Keratinocyte (primary cell): ENCODE measurements around the gene CPHXL2. TPM values are rescaled to one million over a fixed set of nuclear protein-coding genes. Genes with fewer than 3 reads are reported as not detected.

ENCODE experiments used
- DNase-seq: peaks from one replicate; pipeline ENCODE4 v3.0.0-alpha.2; 2011; ENCODE audit warnings: low read depth, missing footprints, low spot score
- FAIRE-seq: peaks from 2 replicates; lab custom pipeline; 2011; peaks lifted over from hg19 to GRCh38; lab: Jason Lieb, UNC
- H2AFZ ChIP-seq: 2 replicates; pipeline ENCODE4 v1.6.0; 2012; ENCODE audit warnings: low read length, control low read depth, inconsistent platforms; ENCODE audit not compliant: control insufficient read depth
- H3K27ac ChIP-seq: 2 replicates; pipeline ENCODE4 v1.5.1; 2011; ENCODE audit warnings: low read length; ENCODE audit not compliant: control insufficient read depth, insufficient read depth
- H3K27me3 ChIP-seq: 3 replicates; pipeline ENCODE4 v1.6.0; 2011; ENCODE audit warnings: low read length; ENCODE audit not compliant: control insufficient read depth, insufficient read depth; ENCODE audit errors: extremely low read depth
- H3K36me3 ChIP-seq, 2 experiments: 2 replicates in 1 of 2; 3 replicates in 1 of 2; pipeline ENCODE4 v1.5.1; 2011; ENCODE audit warnings: low read length in 2 of 2, mild to moderate bottlenecking in 1 of 2; ENCODE audit not compliant: control insufficient read depth in 2 of 2, insufficient read depth in 2 of 2; ENCODE audit errors: extremely low read depth in 1 of 2
- H3K4me1 ChIP-seq: 3 replicates; pipeline ENCODE4 v1.5.1; 2011; ENCODE audit warnings: low read length; ENCODE audit not compliant: control insufficient read depth, insufficient read depth; ENCODE audit errors: extremely low read depth
- H3K4me2 ChIP-seq: 3 replicates; pipeline ENCODE4 v1.6.0; 2011; ENCODE audit warnings: low read depth, low read length; ENCODE audit not compliant: control insufficient read depth, insufficient read depth; ENCODE audit errors: extremely low read depth
- H3K4me3 ChIP-seq, 3 experiments: fragments of 200-600 bp in 1 of 3; sonication (generic) in 1 of 3; 2 replicates in 2 of 3; 3 replicates in 1 of 3; pipeline ENCODE4 v1.5.1; 2011 to 2016; ENCODE audit warnings: low read length in 3 of 3, mild to moderate bottlenecking in 3 of 3, control low read depth in 2 of 3, inconsistent platforms in 1 of 3, low read depth in 1 of 3, mixed read lengths in 1 of 3, mixed run types in 1 of 3, moderate library complexity in 1 of 3; ENCODE audit not compliant: control insufficient read depth in 2 of 3, insufficient read depth in 2 of 3; ENCODE audit errors: extremely low read depth in 1 of 3
- H3K79me2 ChIP-seq: 2 replicates; pipeline ENCODE4 v1.6.0; 2012; ENCODE audit warnings: low read length; ENCODE audit not compliant: control insufficient read depth, insufficient read depth
- H3K9ac ChIP-seq: 3 replicates; pipeline ENCODE4 v1.6.0; 2011; ENCODE audit warnings: low read length; ENCODE audit not compliant: control insufficient read depth, insufficient read depth; ENCODE audit errors: extremely low read depth
- H3K9me1 ChIP-seq: 3 replicates; pipeline ENCODE4 v1.6.0; 2011; ENCODE audit warnings: low read length; ENCODE audit not compliant: control insufficient read depth, insufficient read depth; ENCODE audit errors: extremely low read depth
- H3K9me3 ChIP-seq: 2 replicates; pipeline ENCODE4 v1.5.1; 2012; ENCODE audit warnings: low read depth, low read length; ENCODE audit not compliant: control insufficient read depth
- H4K20me1 ChIP-seq: 3 replicates; pipeline ENCODE4 v1.6.0; 2011; ENCODE audit warnings: low read length; ENCODE audit not compliant: control insufficient read depth, insufficient read depth; ENCODE audit errors: extremely low read depth
- EZH2 ChIP-seq: IDR thresholded peaks from one replicate; pipeline ENCODE4 v1.6.1; 2012; ENCODE audit warnings: inconsistent platforms, mild to moderate bottlenecking, low read length, moderate library complexity
- dilution Hi-C: fragments of 300-500 bp; cut with MboI; formaldehyde crosslinking; loops from one replicate; pipeline ENCODE4 v1.7.0; 2020; ENCODE audit warnings: low sequenced_read_pairs; ENCODE audit not compliant: extremely low pct_ligation_motif_present
- polyA plus RNA-seq, 5 experiments: library from polyadenylated mRNA; depleted of rRNA in 3 of 5; stranded (reverse) in 3 of 5; stranded (forward) in 1 of 5; unstranded in 1 of 5; fragments of >200 nt; gene quantifications; 1 replicate in 1 of 5; 2 replicates in 3 of 5; 3 replicates in 1 of 5; pipeline versions ENCODE4 v1.2.1 to v1.2.3, GENCODE V29; 2011 to 2012; ENCODE audit warnings: missing spikeins in 2 of 5, low read depth in 1 of 5, low replicate concordance in 1 of 5
- TF ChIP-seq, protein P1 (sequence below), 3 experiments: IDR thresholded peaks in 1 of 3; conservative IDR thresholded peaks in 1 of 3; optimal IDR thresholded peaks in 1 of 3; 2 replicates in 2 of 3; 3 replicates in 1 of 3; pipeline versions ENCODE3 to v1.5.1; 2011; ENCODE audit warnings: low read length in 3 of 3, mild to moderate bottlenecking in 3 of 3, moderate library complexity in 2 of 3, control low read depth in 1 of 3, inconsistent platforms in 1 of 3; ENCODE audit not compliant: insufficient read depth in 2 of 3; ENCODE audit errors: extremely low read depth in 1 of 3

CPHXL2 gene
- polyA plus RNA-seq, 1 donor (not counting 4 experiments of a cell fraction or from before 2014, with no cell fraction given): not detected

DNA sequence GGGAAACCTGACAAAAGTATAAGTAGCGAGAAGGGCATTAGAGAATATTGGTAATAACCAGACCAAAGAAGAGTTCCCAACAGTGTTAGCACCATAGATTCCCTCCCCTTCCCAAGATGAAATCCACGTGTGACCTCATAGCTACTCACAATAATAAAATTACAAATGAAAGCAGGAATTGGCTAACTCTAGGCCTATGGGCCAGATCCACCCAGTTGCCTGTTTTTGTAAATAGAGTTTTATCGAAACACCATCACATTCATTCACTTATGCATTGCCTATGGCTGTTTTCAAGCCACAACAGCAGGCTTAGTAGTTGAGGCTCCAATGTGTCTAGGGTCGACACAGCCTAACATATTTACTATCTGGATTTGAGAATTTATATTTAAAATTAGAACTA is 41.6 kb upstream of the CPHXL2 start:
- dilution Hi-C loops: no loop called here
- no peaks in the 10 kb centered on the region for H3K9me1 ChIP-seq

DNA sequence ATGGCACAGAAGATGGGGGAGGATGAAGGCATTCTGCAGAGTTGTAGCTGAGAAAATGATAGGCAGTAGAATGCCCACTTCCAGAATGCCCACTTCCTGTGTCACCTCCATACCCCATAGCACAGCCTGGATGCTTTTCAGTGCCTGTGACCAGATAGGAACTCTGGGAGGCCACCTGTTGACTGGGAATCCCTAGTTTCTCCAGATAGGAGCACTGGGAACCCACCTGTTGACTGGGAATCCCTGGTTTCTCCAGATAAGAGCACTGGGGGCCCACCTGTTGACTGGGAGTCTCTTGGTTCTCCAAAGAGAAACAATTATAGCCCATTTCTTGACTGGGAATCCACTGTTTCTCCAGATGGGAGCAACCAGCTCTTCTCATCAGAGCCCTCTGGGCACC is 37.9 kb upstream of the CPHXL2 start:
- H3K4me2 ChIP-seq: no peak overlapping the region
- dilution Hi-C loops: no loop called here
- no peaks in the 10 kb centered on the region for H3K4me1 ChIP-seq
- FAIRE-seq (no peak), DNase-seq (no peak)
- H3K79me2 ChIP-seq: no peaks in the 10 kb centered on the region
- no peaks in the 10 kb centered on the region for H3K27me3 ChIP-seq
- no peak overlapping the region for H3K4me3 ChIP-seq
- TF ChIP-seq, protein P1, sequence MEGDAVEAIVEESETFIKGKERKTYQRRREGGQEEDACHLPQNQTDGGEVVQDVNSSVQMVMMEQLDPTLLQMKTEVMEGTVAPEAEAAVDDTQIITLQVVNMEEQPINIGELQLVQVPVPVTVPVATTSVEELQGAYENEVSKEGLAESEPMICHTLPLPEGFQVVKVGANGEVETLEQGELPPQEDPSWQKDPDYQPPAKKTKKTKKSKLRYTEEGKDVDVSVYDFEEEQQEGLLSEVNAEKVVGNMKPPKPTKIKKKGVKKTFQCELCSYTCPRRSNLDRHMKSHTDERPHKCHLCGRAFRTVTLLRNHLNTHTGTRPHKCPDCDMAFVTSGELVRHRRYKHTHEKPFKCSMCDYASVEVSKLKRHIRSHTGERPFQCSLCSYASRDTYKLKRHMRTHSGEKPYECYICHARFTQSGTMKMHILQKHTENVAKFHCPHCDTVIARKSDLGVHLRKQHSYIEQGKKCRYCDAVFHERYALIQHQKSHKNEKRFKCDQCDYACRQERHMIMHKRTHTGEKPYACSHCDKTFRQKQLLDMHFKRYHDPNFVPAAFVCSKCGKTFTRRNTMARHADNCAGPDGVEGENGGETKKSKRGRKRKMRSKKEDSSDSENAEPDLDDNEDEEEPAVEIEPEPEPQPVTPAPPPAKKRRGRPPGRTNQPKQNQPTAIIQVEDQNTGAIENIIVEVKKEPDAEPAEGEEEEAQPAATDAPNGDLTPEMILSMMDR (optimal IDR thresholded peaks at IDR 0.05 in 1 of 3, IDR thresholded peaks at IDR 0.05 in 1 of 3, conservative IDR thresholded peaks at IDR 0.05 in 1 of 3; ENCODE audit: extremely low read depth in 1 of 3, insufficient read depth in 2 of 3, low read length in 3 of 3): no peak
- no peak for TF ChIP-seq EZH2
- no peak overlapping the region for H3K9ac ChIP-seq
- no peak overlapping the region for H2AFZ ChIP-seq
- H4K20me1 ChIP-seq: no peaks in the 10 kb centered on the region
- no peaks in the 10 kb centered on the region for H3K36me3 ChIP-seq
- H3K9me3 ChIP-seq: no peaks in the 10 kb centered on the region
- H3K27ac ChIP-seq: no peak overlapping the region
- H3K9me1 ChIP-seq: no peaks in the 10 kb centered on the region

More for the DNA sequence above, 41.6 kb upstream of the CPHXL2 start:
- Histone ChIP-seq H3K4me3 (no peak overlapping the region), H3K27me3 (no peaks in the 10 kb centered on the region), H3K27ac (no peak overlapping the region), H3K9ac (no peak overlapping the region), H3K36me3 (no peaks in the 10 kb centered on the region), H4K20me1 (no peaks in the 10 kb centered on the region), H2AFZ (no peak overlapping the region), H3K4me2 (no peak overlapping the region), H3K9me3 (no peaks in the 10 kb centered on the region), H3K4me1 (no peaks in the 10 kb centered on the region), H3K79me2 (no peaks in the 10 kb centered on the region)
- no peak for FAIRE-seq
- TF ChIP-seq, protein P1 (optimal IDR thresholded peaks at IDR 0.05 in 1 of 3, IDR thresholded peaks at IDR 0.05 in 1 of 3, conservative IDR thresholded peaks at IDR 0.05 in 1 of 3; ENCODE audit: extremely low read depth in 1 of 3, insufficient read depth in 2 of 3, low read length in 3 of 3): no peak
- no peak for TF ChIP-seq EZH2
- no peak for DNase-seq
